ENCODE results near the gene HNRNPLL. TPM values are rescaled to one million over a fixed set of nuclear protein-coding genes. Genes with fewer than 3 reads are reported as not detected.

HNRNPLL gene
- total and polyA plus RNA-seq, 4 experiments from 2014 or later, result 71.2 to 105 (median 88.9) TPM

DNA sequence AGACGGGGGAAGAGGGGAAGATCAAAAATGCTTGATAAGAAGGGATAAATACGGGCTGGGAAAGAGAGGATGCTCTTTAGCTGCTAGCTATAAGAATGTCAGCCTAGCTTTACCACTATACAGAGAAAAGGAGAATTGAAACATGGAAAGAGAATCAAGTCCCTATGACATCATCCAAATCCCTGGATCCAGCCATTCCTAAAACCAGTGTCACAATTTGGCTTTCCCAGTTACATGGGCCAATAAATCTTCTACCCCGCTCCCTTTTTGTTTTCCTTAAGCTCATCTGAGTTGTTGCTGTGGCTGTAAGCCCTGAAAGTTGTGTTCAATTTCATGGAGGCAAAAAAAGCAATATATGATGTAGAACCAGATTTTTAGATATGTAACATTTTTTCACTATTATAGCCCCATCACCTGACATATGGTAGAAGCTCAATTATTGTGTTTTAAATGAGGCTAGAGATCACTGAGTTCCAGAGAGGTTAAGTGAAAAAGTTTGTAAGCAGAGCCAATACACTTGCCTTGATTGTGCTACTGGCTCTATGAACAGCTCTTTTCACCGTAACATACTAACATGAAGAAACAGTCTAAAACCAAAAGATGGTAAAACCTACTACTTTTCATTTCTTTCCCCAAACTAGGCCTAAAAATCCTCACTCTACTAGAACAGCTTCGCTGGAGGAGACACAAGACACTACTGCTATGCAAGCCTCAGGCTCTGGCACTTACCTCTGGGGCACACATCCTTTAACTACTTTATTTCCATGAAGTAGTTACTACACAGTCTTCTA lies 4.3 kb downstream of the HNRNPLL start:
- POLR2A ChIA-PET (ENCODE audit: partially characterized antibody), result interaction anchor here (0.8 to 19.5 kb wide), 17 partner anchors 12 to 151 kb away, joined by 3 to 332 read pairs (median 7); partner anchors contain the start of genes GALM and SRSF7
- Histone ChIP-seq H3K4me3 (ENCODE audit: low read length in 2 of 2) (peak overlapping the region; percentile 20 to 71), H3K27me3 (ENCODE audit: insufficient read depth, low read length) (no peaks in the 10 kb centered on the region), H3K9me3 (ENCODE audit: control insufficient read depth in 1 of 2, low read length in 2 of 2) (no peaks in the 10 kb centered on the region), H3K36me3 (ENCODE audit: insufficient read depth, low read length) (no peaks in the 10 kb centered on the region), H3K4me1 (ENCODE audit: insufficient read depth, low read length) (peaks cover 58% of the 10 kb centered on the region), H3K27ac (ENCODE audit: low read depth, low read length) (peak overlapping the region; percentile 89)
- intact Hi-C loops (cut with micrococcal nuclease), result loop anchor here (1.0 kb wide), 1 partner anchor 9 kb away; no protein-coding TSS in a partner anchor
- H3K9me3 Mint-ChIP-seq, result peaks cover 0 to 2% (median 0%) of the 10 kb centered on the region in 8 donors
- DNase-seq, result peak in 1 of 5 donors; percentile 44
- CTCF ChIA-PET (ENCODE audit: partially characterized antibody), result interaction anchor here (0.9 to 14.1 kb wide), 16 partner anchors 10 to 150 kb away, joined by 3 to 268 read pairs (median 4); partner anchors contain the start of gene GALM
- H3K27ac Mint-ChIP-seq, result peak overlapping the region; percentile 81 to 97 (median 91)
- H3K36me3 Mint-ChIP-seq, result peaks cover 0 to 17% of the 10 kb centered on the region in 2 donors
- peaks cover 28 to 61% (median 44%) of the 10 kb centered on the region in 4 donors for H3K4me1 Mint-ChIP-seq
- H3K27me3 Mint-ChIP-seq, result peaks cover 0 to 2% of the 10 kb centered on the region in 2 donors
- peak overlapping the region; percentile 86 to 98 (median 97) for H3K4me3 Mint-ChIP-seq

- Mint-ChIP-seq H3K36me3 (peaks cover 0 to 18% of the 10 kb centered on the region in 2 donors), H3K27ac (peak overlapping the region; percentile 81 to 97 (median 91)), H3K4me1 (peaks cover 36 to 68% (median 53%) of the 10 kb centered on the region in 4 donors), H3K4me3 (peak overlapping the region; percentile 86 to 98 (median 97)), H3K27me3 (no peaks in the 10 kb centered on the region), H3K9me3 (peaks cover 0 to 2% (median 0%) of the 10 kb centered on the region in 8 donors)
- no peak for DNase-seq
- H3K4me1 ChIP-seq (ENCODE audit: insufficient read depth, low read length), result peaks cover 69% of the 10 kb centered on the region
- ChIA-PET POLR2A (ENCODE audit: partially characterized antibody) (interaction anchor here (1.0 to 19.5 kb wide), 12 partner anchors 10 to 152 kb away, joined by 3 to 332 read pairs (median 7); partner anchors contain the start of genes GALM and SRSF7), CTCF (ENCODE audit: partially characterized antibody) (interaction anchor here (0.5 to 14.1 kb wide), 5 partner anchors 8 to 127 kb away, joined by 3 to 268 read pairs (median 7); no protein-coding TSS in a partner anchor)
- peak overlapping the region in 1 of 2 donors; percentile 9 for H3K4me3 ChIP-seq (ENCODE audit: low read length in 2 of 2)
- peak overlapping the region; percentile 89 for H3K27ac ChIP-seq (ENCODE audit: low read depth, low read length)
- no peaks in the 10 kb centered on the region for H3K9me3 ChIP-seq (ENCODE audit: control insufficient read depth in 1 of 2, low read length in 2 of 2)
- intact Hi-C loops (cut with micrococcal nuclease), result no loop called here
- H3K27me3 ChIP-seq (ENCODE audit: insufficient read depth, low read length), result no peaks in the 10 kb centered on the region
- no peaks in the 10 kb centered on the region for H3K36me3 ChIP-seq (ENCODE audit: insufficient read depth, low read length)
These were observed 5.6 kb downstream of the HNRNPLL start for GRCh38 chr2:38597115-38597514.

DNA sequence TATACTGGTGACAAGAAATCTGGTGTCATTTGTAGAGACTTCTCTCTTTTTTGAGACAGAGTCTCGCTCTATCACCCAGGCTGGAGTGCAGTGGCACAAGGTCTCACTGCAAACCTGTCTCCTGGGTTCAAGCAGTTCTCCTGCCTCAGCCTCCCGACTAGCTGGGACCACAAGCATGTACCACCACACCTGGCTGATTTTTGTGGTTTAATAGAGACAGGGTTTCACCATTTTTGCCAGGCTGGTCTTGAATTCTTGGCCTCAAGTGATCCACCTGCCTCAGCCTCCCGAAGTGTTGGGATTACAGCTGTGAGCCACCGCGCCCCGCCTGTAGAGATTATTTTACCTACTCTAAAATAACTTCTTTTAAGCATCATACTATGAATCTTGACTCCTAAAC lies 6.5 kb downstream of the HNRNPLL start:
- peak overlapping the region; percentile 19 to 40 for H3K4me3 ChIP-seq (ENCODE audit: low read length in 2 of 2)

DNA sequence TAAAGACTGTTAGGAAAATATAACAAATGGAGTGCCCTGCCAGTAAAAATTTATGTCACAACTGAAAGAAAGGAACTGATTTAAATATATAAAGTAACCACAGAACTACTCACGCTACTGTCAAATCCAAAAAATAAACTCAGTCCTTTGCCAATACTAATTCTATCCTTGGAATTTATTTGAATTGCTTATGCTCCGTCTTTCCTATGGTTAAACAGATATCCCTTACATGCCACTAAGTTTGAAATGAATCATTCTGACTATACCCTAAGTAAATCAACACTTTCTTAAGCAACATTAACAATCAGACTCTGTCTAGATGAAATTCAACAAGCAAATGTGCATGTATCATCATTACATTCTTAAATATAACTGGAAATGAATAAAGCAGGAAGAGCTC lies 9.8 kb downstream of the HNRNPLL start:
- CTCF ChIA-PET (ENCODE audit: partially characterized antibody), result interaction anchor here (1.0 to 4.0 kb wide), 2 partner anchors 10 to 89 kb away, joined by 3 to 23 read pairs; partner anchors contain the start of gene HNRNPLL

More for the DNA sequence above, 6.5 kb downstream of the HNRNPLL start:
- Mint-ChIP-seq H3K36me3 (peaks cover 0 to 16% of the 10 kb centered on the region in 2 donors), H3K4me1 (peaks cover 38 to 72% (median 55%) of the 10 kb centered on the region in 4 donors), H3K27me3 (no peaks in the 10 kb centered on the region), H3K27ac (peak overlapping the region; percentile 81 to 97 (median 92)), H3K4me3 (peak overlapping the region; percentile 73 to 98 (median 97)), H3K9me3 (peaks cover 0 to 2% (median 0%) of the 10 kb centered on the region in 8 donors)
- no peaks in the 10 kb centered on the region for H3K9me3 ChIP-seq (ENCODE audit: control insufficient read depth in 1 of 2, low read length in 2 of 2)
- peak overlapping the region; percentile 13 for H3K27ac ChIP-seq (ENCODE audit: low read depth, low read length)
- H3K4me1 ChIP-seq (ENCODE audit: insufficient read depth, low read length), result peaks cover 78% of the 10 kb centered on the region
- DNase-seq, result peak in 2 of 5 donors; percentile 11 to 42
- POLR2A ChIA-PET (ENCODE audit: partially characterized antibody), result interaction anchor here (0.7 to 19.5 kb wide), 13 partner anchors 10 to 153 kb away, joined by 3 to 332 read pairs (median 7); partner anchors contain the start of genes GALM and SRSF7
- intact Hi-C loops (cut with micrococcal nuclease), result no loop called here
- CTCF ChIA-PET (ENCODE audit: partially characterized antibody), result interaction anchor here (1.2 to 14.1 kb wide), 4 partner anchors 15 to 144 kb away, joined by 7 to 268 read pairs (median 8); no protein-coding TSS in a partner anchor
- no peaks in the 10 kb centered on the region for H3K27me3 ChIP-seq (ENCODE audit: insufficient read depth, low read length)
- no peaks in the 10 kb centered on the region for H3K36me3 ChIP-seq (ENCODE audit: insufficient read depth, low read length)

DNA sequence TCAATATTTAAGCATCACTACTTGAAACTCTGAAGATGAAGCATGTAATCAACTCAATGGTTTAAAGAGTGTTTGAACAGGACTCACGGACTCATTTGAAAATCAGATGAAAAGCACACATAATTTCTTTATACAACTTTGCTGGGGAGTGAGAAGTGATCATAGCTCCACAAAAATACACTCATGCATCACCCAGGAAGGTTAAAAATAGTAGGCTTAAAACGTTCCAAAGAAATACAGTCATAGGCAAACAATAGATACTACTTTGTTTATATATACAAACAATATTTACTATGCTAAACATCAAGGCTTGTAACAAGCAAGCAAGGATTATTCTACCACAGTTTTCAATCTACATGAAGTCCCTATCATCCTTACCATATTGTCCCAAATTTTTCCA lies 11.6 kb downstream of the HNRNPLL start:
- CTCF ChIA-PET (ENCODE audit: partially characterized antibody), result interaction anchor here (0.9 to 3.5 kb wide), 7 partner anchors 9 to 143 kb away, joined by 3 to 34 read pairs (median 4); partner anchors contain the start of gene HNRNPLL
- H3K4me3 ChIP-seq (ENCODE audit: low read length in 2 of 2), result peak overlapping the region in 1 of 2 donors; percentile 13

More for the DNA sequence above, 9.8 kb downstream of the HNRNPLL start:
- Mint-ChIP-seq H3K4me3 (peak overlapping the region; percentile 66 to 83 (median 78)), H3K36me3 (peaks cover 4 to 26% of the 10 kb centered on the region in 2 donors), H3K27ac (peak overlapping the region; percentile 68 to 95 (median 87)), H3K9me3 (peaks cover 0 to 2% (median 0%) of the 10 kb centered on the region in 8 donors), H3K27me3 (no peaks in the 10 kb centered on the region), H3K4me1 (peaks cover 46 to 80% (median 63%) of the 10 kb centered on the region in 4 donors)
- intact Hi-C loops (cut with micrococcal nuclease), result no loop called here
- POLR2A ChIA-PET (ENCODE audit: partially characterized antibody), result interaction anchor here (0.9 to 19.5 kb wide), 5 partner anchors 6 to 156 kb away, joined by 3 to 332 read pairs (median 327); partner anchors contain the start of genes HNRNPLL and SRSF7
- no peaks in the 10 kb centered on the region for H3K9me3 ChIP-seq (ENCODE audit: control insufficient read depth in 1 of 2, low read length in 2 of 2)
- peak overlapping the region in 1 of 2 donors; percentile 35 for H3K4me3 ChIP-seq (ENCODE audit: low read length in 2 of 2)
- no peaks in the 10 kb centered on the region for H3K36me3 ChIP-seq (ENCODE audit: insufficient read depth, low read length)
- H3K27ac ChIP-seq (ENCODE audit: low read depth, low read length), result peak overlapping the region; percentile 54
- H3K27me3 ChIP-seq (ENCODE audit: insufficient read depth, low read length), result no peaks in the 10 kb centered on the region
- no peak for DNase-seq
- peaks cover 90% of the 10 kb centered on the region for H3K4me1 ChIP-seq (ENCODE audit: insufficient read depth, low read length)

DNA sequence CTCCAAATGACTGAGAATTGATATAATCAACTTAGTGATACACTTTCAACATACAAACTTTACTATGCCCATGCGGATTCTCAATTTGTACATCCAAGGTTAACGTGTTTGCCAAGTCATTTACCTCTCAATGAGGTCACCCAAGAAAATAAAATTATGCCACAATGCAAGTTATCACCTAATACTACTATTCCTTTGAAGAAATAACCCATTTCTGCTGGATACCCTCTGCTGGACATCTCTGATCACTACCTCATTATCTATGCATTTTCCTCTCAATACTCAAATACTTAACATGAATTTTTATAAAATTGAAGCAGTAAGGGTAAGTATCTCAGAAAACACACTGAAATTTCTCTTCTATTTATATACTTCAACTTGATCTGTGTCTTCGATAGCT lies 12.7 kb downstream of the HNRNPLL start:
- peaks cover 99% of the 10 kb centered on the region for H3K4me1 ChIP-seq (ENCODE audit: insufficient read depth, low read length)
- H3K4me3 ChIP-seq (ENCODE audit: low read length in 2 of 2), result peak overlapping the region in 1 of 2 donors; percentile 15
- no peaks in the 10 kb centered on the region for H3K9me3 ChIP-seq (ENCODE audit: control insufficient read depth in 1 of 2, low read length in 2 of 2)
- ChIA-PET CTCF (ENCODE audit: partially characterized antibody) (interaction anchor here (0.9 to 3.5 kb wide), 7 partner anchors 8 to 135 kb away, joined by 3 to 34 read pairs (median 3); partner anchors contain the start of gene HNRNPLL), POLR2A (ENCODE audit: partially characterized antibody) (interaction anchor here (0.6 to 19.5 kb wide), 5 partner anchors 8 to 159 kb away, joined by 3 to 332 read pairs (median 11); partner anchors contain the start of genes HNRNPLL and SRSF7)
- H3K27ac ChIP-seq (ENCODE audit: low read depth, low read length), result peak overlapping the region; percentile 54
- no peaks in the 10 kb centered on the region for H3K36me3 ChIP-seq (ENCODE audit: insufficient read depth, low read length)
- intact Hi-C loops (cut with micrococcal nuclease), result no loop called here
- H3K27me3 ChIP-seq (ENCODE audit: insufficient read depth, low read length), result no peaks in the 10 kb centered on the region
- Mint-ChIP-seq H3K27ac (peak overlapping the region; percentile 76 to 96 (median 83)), H3K36me3 (peaks cover 20 to 48% of the 10 kb centered on the region in 2 donors), H3K4me3 (peak overlapping the region; percentile 55 to 81 (median 76)), H3K9me3 (peaks cover 0 to 2% (median 0%) of the 10 kb centered on the region in 8 donors), H3K4me1 (peaks cover 46 to 83% (median 66%) of the 10 kb centered on the region in 4 donors), H3K27me3 (no peaks in the 10 kb centered on the region)
- DNase-seq, result peak in 1 of 5 donors; percentile 15

More for the DNA sequence above, 11.6 kb downstream of the HNRNPLL start:
- intact Hi-C loops (cut with micrococcal nuclease), result no loop called here
- DNase-seq, result no peak
- H3K27ac Mint-ChIP-seq, result peak overlapping the region; percentile 57 to 96 (median 87)
- peak overlapping the region; percentile 72 to 81 (median 76) for H3K4me3 Mint-ChIP-seq
- H3K27me3 Mint-ChIP-seq, result no peaks in the 10 kb centered on the region
- Histone ChIP-seq H3K9me3 (ENCODE audit: control insufficient read depth in 1 of 2, low read length in 2 of 2) (no peaks in the 10 kb centered on the region), H3K27ac (ENCODE audit: low read depth, low read length) (peak overlapping the region; percentile 54), H3K4me1 (ENCODE audit: insufficient read depth, low read length) (peaks cover 94% of the 10 kb centered on the region), H3K27me3 (ENCODE audit: insufficient read depth, low read length) (no peaks in the 10 kb centered on the region), H3K36me3 (ENCODE audit: insufficient read depth, low read length) (no peaks in the 10 kb centered on the region)
- peaks cover 15 to 39% of the 10 kb centered on the region in 2 donors for H3K36me3 Mint-ChIP-seq
- POLR2A ChIA-PET (ENCODE audit: partially characterized antibody), result interaction anchor here (0.9 to 19.5 kb wide), 5 partner anchors 8 to 158 kb away, joined by 3 to 332 read pairs (median 11); partner anchors contain the start of genes HNRNPLL and SRSF7
- peaks cover 0 to 2% (median 0%) of the 10 kb centered on the region in 8 donors for H3K9me3 Mint-ChIP-seq
- H3K4me1 Mint-ChIP-seq, result peaks cover 45 to 80% (median 66%) of the 10 kb centered on the region in 4 donors
